ENCODE measurements around the gene ARRDC2.

DNA sequence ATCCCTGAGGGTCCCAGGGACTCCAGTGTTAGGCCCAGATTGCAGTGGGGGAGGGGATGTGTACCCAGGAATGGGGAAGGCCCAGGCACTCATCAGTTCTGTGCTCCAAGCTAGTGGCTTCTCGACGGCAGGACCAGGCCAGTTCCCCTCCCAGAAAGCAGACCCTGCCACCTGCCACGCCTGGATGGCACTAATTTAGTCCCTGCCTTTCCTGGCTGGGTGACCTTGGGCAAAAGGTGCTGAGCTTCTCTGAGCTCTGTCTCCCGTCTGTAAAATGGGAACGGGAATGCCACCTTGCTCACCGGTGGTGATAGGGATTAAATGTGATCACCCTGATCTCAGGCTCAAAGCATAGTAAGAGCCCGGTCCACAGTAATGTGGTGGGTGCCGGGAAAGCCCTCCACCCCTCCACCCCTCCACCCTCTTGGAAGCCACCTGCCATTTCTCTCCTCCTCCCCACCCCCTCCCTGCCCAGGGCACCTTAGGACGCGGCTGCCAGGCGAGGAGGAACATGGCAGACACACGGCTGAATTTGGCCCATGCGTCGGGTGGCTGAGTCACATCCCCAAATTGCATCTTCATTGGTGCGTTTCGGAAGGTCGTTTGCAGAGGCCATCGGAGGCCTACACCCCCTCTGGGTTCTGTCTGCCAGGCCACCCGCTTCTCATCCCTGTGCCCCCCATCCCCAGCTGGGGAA, 38.7 kb upstream of the ARRDC2 start:
- TF ChIP-seq CEBPB (IDR thresholded peaks at IDR 0.05) (no peak), REST (IDR thresholded peaks at IDR 0.05; ENCODE audit: low read depth) (no peak), TEAD4 (IDR thresholded peaks at IDR 0.05) (no peak), FOXM1 (IDR thresholded peaks at IDR 0.05; ENCODE audit: borderline replicate concordance, low read depth) (no peak)

All from Ishikawa (cell line).